GM18951 (cell line): ENCODE data around the gene RNMT.
"Not testable (repeated sequence)": the region's sequence is repeated elsewhere in the genome, so short reads cannot be mapped to it uniquely, and the experiment has no call there.

ENCODE experiments used
- POLR2A ChIP-seq: IDR thresholded peaks from 4 replicates; pipeline ENCODE4 v1.6.1; 2011; ENCODE audit warnings: mild to moderate bottlenecking; ENCODE audit not compliant: insufficient read length, insufficient read depth; ENCODE audit errors: extremely low read depth
- in situ Hi-C: fragments of 300-500 bp; cut with MboI; formaldehyde crosslinking; loops from one replicate; pipeline ENCODE4 v1.12.0; 2022; ENCODE audit warnings: low sequenced_read_pairs, mixed read lengths, inconsistent platforms; ENCODE audit not compliant: unreplicated experiment

The RNMT gene

DNA sequence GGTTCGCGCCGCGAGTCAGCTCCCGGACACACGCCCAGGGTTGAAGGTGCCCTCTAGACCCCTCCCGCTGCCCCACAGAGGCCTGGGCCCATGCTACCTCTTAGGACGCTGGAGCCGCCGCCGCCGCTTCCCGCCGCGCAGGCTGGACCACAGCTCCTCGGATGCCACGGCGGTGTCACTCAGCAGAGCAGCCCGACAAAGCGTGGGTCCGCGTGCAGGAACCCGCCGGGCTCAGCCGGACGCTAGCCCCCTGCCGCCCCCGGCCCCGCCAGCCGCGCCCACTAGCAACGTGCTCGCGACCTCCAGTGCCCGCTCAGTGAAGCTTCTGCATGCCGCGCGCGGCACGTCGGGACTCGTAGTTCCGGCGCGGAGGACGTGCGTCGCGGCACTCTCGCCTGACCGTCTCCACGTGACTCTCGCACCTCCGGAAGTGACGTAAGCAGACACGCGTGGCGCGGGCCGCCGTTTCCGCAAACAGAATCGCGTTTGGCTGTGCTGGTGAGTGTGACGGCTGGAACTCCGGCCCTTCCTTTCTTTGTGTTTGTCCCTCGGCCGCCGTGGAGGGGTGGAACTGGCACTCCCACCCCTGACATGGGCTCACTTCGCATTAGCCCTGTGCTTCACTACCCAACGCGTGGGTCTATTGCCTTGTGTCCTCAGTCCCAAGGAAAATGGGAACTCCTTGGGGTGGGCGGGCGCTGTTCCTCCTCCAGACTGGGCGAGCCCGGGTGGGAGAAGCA, at the start of gene RNMT, which contains the start of gene FAM210A:
Gene RNMT (plus strand): TSS at position 442 of the 740 bp plus-strand sequence. CDS start 4,845 bp downstream, outside the sequence.
Gene FAM210A (minus strand): TSS at position 327 of the 740 bp plus-strand sequence. CDS start 44,481 bp downstream, outside the sequence.
- in situ Hi-C loops = no loop called here
- TF ChIP-seq POLR2A = peak; percentile 77

DNA sequence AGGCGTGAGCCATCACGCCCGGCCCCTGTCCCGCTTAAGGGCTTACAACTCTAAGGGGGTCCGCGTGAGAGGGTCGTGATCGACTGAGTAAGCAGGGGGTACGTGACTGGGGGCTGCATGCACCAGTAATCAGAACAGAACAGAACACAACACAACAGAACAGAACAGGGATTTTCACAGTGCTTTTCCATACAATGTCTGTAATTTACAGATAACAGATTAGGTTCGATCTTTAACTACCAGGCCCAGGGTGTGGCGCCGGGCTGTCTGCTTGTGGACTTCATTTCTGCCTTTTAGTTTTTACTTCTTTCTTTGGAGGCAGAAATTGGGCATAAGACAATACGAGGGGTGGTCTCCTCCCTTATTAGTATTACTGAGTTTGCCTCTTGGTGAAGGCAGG, 49.1 kb upstream of the RNMT start:
- in situ Hi-C loops = not testable (repeated sequence)

DNA sequence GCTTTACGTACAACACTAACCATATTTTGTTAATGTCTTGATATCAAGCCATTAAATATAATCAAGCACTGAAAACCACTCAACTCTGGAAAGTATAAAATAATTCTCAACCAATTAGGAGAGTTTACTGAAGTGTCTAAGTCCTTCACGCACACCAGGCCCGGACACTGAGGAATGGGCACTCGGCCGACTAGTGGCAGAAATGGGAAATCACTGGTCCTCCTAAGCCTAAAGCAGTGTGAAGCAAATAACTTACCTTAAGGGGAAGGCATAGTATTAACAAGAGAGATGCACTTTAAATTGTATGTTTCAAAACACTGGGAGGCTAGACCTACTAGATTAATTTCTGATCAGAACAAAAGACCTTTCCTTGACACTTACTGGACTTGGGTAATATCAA, 45.9 kb upstream of the RNMT start:
- no peak for TF ChIP-seq POLR2A

DNA sequence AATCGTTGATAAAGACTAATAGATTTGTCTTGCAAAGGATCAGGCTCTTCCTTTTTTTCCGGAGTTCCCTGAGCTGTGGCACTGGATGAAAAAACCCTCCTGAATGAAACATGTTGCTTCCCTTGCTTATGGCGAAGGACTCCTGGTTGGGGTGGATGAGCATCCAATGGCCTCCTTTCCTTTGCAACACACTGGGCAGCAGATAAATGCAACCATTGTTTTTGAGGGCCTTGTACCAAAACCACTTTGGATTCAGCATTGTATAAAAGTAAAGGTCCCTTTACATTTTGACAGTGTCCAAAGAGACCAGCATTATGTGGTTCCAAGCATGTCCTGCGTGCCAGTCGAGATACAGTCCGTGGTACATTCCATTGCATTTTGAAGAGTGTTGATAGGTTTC, 44.8 kb upstream of the RNMT start:
- in situ Hi-C loops = no loop called here
- no peak for TF ChIP-seq POLR2A

More for the DNA sequence above, 45.9 kb upstream of the RNMT start:
- in situ Hi-C loops = no loop called here

DNA sequence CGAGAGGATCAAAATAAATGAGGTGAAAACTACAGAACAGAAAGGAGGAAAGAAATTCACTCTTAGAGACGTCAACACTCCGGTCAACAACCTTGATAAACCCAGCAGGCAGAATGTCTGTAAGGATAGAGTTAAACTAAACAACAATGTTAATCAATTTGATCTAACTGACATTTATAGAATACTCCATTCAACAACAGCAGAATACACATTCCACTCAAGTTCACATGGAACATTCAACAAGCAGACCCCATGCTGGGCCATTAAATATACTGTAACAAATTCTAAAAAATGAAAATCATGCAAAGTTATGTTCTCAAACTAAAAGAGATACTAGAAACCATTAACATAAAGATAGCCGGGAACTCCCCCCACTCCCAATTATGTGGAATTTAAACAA, 41.9 kb upstream of the RNMT start:
- TF ChIP-seq POLR2A = no peak

DNA sequence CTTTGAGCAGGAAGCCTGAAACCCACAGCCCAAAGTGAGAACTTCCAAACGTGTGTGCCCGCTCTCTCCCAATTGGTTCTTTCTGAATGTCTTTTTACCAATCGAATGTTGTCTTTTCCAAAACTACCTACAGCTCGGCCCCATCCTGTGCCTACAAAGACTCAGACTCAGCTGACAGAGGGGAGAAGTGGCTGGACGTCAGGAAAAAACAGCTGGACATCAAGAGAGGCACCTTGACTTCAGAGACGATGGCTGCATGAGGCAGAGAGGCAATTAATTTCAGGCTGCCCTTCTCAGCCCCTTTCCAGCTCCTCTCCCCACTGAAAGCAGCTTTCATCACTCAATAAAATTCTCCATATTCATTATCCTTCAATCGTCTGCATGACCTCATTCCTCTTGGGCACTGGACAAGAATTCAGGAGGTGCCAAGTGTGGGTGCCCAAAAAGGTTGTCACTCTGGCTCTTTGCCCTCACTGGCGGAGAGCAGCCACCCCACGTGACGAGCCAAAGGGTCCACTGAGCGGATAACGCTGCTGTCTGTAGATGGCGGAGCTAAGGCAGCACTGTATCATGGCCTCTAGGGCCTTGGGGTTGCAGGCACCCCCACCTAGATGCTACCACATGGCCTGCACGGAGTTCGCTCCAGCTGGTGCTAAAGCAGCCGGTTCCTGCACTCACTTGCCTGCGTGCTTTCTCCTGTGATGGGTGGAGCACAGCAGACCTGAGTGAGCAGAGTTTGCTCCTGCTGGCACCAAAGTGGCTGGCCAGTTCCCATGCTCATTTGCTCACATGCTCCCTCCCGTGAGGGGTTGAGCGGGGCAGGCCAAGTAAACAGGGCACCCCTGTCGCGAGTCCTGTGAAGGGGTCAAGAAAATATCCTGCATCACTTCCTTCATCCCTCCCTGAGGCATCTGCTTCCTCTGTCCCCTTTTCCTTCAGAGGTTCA, 38.0 kb upstream of the RNMT start:
- TF ChIP-seq POLR2A = no peak
- in situ Hi-C loops = no loop called here

More for the DNA sequence above, 41.9 kb upstream of the RNMT start:
- in situ Hi-C loops = no loop called here

DNA sequence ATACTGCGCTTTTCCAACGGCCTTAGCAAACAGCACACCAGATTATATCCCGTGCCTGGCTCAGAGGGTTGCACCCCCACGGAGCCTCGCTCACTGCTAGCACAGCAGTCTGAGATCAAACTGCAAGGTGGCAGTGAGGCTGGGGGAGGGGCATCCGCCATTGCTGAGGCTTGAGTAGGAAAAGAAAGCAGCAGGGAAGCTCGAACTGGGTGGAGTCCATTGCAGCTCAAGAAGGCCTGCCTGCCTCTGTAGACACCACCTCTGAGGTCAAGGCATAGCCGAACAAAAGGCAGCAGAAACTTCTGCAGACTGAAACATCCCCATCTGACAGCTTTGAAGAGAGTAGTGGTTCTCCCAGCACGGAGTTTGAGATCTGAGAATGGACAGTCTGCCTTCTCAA, 36.4 kb upstream of the RNMT start:
- in situ Hi-C loops = not testable (repeated sequence)

DNA sequence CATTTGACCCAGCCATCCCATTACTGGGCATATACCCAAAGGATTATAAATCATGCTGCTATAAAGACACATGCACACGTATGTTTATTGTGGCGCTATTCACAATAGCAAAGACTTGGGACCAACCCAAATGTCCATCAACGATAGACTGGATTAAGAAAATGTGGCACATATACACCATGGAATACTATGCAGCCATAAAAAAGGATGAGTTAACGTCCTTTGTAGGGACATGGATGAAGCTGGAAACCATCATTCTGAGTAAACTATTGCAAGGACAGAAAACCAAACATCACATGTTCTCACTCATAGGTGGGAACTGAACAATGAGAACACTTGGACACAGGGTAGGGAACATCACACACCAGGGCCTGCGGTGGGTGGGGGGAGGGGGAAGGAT, 31.1 kb upstream of the RNMT start:
- in situ Hi-C loops = not testable (repeated sequence)

DNA sequence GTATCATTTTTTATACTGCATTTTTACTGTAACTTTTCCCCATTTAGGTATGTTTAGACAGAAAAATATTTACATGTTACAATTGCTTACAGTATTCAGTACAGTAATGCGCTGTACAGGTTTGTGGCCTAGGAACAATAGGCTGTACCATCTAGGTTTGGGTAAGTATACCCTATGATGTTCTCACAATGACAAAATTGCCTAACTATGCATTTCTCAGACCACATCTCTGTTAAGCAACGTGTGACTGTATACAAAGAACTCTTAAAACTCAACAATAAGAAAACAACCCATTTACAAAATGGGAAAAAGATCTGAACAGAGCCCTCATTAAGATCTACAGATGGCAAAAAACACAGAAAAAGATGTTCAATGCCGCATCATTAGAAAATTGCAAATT, 29.5 kb upstream of the RNMT start:
- TF ChIP-seq POLR2A = no peak
- in situ Hi-C loops = no loop called here

DNA sequence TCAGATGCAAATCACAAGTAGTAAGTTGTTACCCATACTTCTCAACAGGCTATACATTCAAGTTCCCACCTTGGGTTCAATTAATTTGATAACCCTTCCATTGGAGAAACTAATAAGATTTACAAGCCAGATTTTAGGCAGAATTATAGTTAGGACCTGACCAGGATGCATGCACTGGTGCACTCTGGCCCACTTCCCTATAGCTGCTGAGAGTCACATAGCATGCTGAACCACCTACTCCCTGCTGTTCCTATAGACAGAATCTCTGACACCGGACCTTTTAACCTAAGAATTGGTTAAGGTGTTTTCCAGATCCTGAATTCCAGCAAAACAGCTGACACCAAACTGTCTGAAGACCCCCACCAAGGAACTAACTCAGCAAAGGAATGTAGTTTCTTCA, 26.3 kb upstream of the RNMT start:
- in situ Hi-C loops = no loop called here
- no peak for TF ChIP-seq POLR2A

DNA sequence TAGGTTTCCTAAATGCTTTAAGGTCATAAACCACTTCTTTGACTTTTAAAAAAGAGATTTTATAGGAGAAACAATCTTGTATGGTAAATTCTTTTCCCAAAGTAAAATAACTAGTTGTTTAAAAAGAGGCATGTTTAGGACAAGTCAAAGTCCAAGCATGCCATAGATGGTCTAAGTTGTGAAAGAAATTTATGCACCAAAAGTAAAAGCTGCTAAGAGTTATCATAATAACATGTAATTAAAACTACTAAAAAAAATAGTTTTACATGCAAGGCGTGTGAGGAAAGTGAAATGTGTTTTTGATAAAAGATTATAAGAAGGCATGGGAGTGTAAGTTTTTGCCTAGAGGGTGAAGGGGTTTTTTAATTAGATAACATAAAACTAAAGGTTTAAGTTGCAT, 22.6 kb upstream of the RNMT start:
- no peak for TF ChIP-seq POLR2A
- in situ Hi-C loops = no loop called here

DNA sequence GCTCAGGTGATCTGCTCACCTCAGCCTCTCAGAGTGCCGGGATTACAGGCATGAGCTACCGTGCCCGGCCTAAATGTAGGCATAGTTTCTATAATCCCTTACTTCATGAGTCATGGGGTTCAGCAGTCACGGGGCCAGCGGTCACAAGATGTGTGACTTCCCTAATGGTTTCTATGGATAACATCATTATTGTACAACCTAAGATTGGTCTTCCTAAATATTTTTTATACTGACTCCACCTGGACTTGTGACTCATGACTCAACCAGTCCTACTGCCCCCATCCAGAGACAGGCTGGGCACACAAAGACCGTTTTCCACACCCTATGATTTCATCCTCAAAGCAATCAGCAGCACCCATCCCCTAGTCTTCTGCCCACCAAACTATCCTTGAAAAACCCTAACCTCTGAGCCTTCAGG, 16.1 kb upstream of the RNMT start:
- no peak for TF ChIP-seq POLR2A
- in situ Hi-C loops = no loop called here

DNA sequence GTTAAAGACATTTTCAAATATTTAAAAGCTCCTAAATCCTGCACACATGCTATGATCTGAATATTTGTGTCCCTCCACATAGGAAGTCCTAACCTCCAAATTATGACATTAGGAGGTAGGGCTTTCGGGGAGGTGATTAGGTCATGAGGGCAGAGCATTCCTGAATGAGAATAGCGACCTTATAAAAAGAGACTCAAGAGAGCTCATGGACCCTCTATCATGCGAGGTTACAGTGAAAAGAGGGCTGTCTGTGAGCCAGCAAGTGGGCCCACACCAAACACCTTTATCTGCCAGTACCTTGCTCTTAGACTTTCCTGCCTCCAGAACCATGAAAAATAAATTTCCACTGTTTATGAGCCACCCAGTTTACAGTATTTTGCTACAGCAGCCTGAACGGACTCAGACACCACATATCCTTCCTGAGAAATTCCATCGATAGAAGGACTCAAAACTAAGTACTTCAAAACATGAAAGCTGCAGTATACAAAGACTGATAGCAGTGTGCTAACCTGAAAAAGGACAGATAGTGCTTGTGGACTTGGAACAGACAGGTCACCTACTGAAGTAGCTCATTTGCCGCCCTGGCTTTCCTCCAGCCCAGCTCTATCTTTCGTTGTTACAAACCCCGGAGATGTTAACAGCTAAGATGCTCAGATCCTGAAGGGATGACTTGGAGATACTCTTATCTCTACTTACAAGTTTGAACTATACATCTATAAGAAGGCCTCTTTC, 13.9 kb upstream of the RNMT start:
- in situ Hi-C loops = no loop called here
- TF ChIP-seq POLR2A = no peak
